Large intestine (tissue), 3 donors: ENCODE measurements around the gene CCDC33. TPM values are rescaled to one million over a fixed set of nuclear protein-coding genes. Genes with fewer than 3 reads are reported as not detected.

ENCODE experiments used
- DNase-seq, 2 donors: peaks; one replicate each; pipeline versions ENCODE4 v3.0.0 to v3.0.0-alpha.2; 2013
- H3K27ac ChIP-seq: one replicate; pipeline ENCODE4 v1.5.1; 2013; ENCODE audit warnings: low read length
- H3K27me3 ChIP-seq: 2 replicates; pipeline ENCODE4 v1.6.1; 2013; ENCODE audit warnings: low read length; ENCODE audit not compliant: control insufficient read depth, insufficient read depth
- H3K36me3 ChIP-seq: 2 replicates; pipeline ENCODE4 v1.6.1; 2013; ENCODE audit warnings: low read length; ENCODE audit not compliant: control insufficient read depth, insufficient read depth
- H3K4me1 ChIP-seq: one replicate; pipeline ENCODE4 v1.6.1; 2013; ENCODE audit warnings: low read length; ENCODE audit not compliant: control insufficient read depth, insufficient read depth
- H3K4me3 ChIP-seq: one replicate; pipeline ENCODE4 v1.5.1; 2013; ENCODE audit warnings: low read length
- H3K9me3 ChIP-seq: one replicate; pipeline ENCODE4 v1.6.1; 2013; ENCODE audit warnings: mild to moderate bottlenecking, low read depth, low read length, moderate library complexity; ENCODE audit not compliant: control insufficient read depth
- WGBS: methylation state at CpG from one replicate; pipeline ENCODE4 v1.1.5; 2013; ENCODE audit warnings: low lambda C conversion rate; ENCODE audit not compliant: insufficient coverage; 5-methylcytosine and 5-hydroxymethylcytosine counted together
- polyA plus RNA-seq: library from polyadenylated mRNA; unstranded; fragments of 120-200 nt; gene quantifications from one replicate; pipeline ENCODE4 v1.2.1, GENCODE V29; 2013

CCDC33 gene
- polyA plus RNA-seq, 1 donor: 2.2 TPM

- no peak overlapping the region for H3K27ac ChIP-seq
- no peak for DNase-seq
- no peaks in the 10 kb centered on the region for H3K4me1 ChIP-seq
- WGBS: no CpG with 5 or more reads among the region's 8 CpGs
- no peak overlapping the region for H3K4me3 ChIP-seq
- no peaks in the 10 kb centered on the region for H3K36me3 ChIP-seq
- H3K27me3 ChIP-seq: peaks cover 22% of the 10 kb centered on the region
- H3K9me3 ChIP-seq: no peaks in the 10 kb centered on the region
Measured at GRCh38 chr15:74281147-74282133, 45.3 kb downstream of the CCDC33 start.

- WGBS: no CpG with 5 or more reads among the region's 7 CpGs
- Histone ChIP-seq H3K9me3 (no peaks in the 10 kb centered on the region), H3K27ac (no peak overlapping the region), H3K4me1 (no peaks in the 10 kb centered on the region), H3K36me3 (no peaks in the 10 kb centered on the region), H3K4me3 (no peak overlapping the region), H3K27me3 (peaks cover 16% of the 10 kb centered on the region)
- DNase-seq: no peak
Measured at GRCh38 chr15:74283368-74283767, 47.2 kb downstream of the CCDC33 start.

- no peak for DNase-seq
- Histone ChIP-seq H3K27me3 (peaks cover 2% of the 10 kb centered on the region), H3K36me3 (no peaks in the 10 kb centered on the region), H3K9me3 (no peaks in the 10 kb centered on the region), H3K4me3 (no peak overlapping the region), H3K4me1 (no peaks in the 10 kb centered on the region), H3K27ac (no peak overlapping the region)
Measured at GRCh38 chr15:74289671-74290070, 53.5 kb downstream of the CCDC33 start.

- no peak overlapping the region for H3K4me3 ChIP-seq
Measured at GRCh38 chr15:74290645-74291044, 54.5 kb downstream of the CCDC33 start.

GRCh38 chr15:74291101-74292071 lies 55.3 kb downstream of the CCDC33 start:
- Histone ChIP-seq H3K27ac (no peak overlapping the region), H3K9me3 (no peaks in the 10 kb centered on the region), H3K4me3 (no peak overlapping the region), H3K27me3 (peaks cover 4% of the 10 kb centered on the region), H3K4me1 (no peaks in the 10 kb centered on the region), H3K36me3 (no peaks in the 10 kb centered on the region)
- 80% methylated on average over 1 of the region's 20 CpGs for WGBS
- peak; percentile 58 to 71 for DNase-seq

More at GRCh38 chr15:74290645-74291044, 54.5 kb downstream of the CCDC33 start:
- H3K4me1 ChIP-seq: no peaks in the 10 kb centered on the region
- H3K9me3 ChIP-seq: no peaks in the 10 kb centered on the region
- peaks cover 4% of the 10 kb centered on the region for H3K27me3 ChIP-seq
- no peak overlapping the region for H3K27ac ChIP-seq
- DNase-seq: no peak
- no peaks in the 10 kb centered on the region for H3K36me3 ChIP-seq

GRCh38 chr15:74293021-74293810 lies 57.1 kb downstream of the CCDC33 start:
- Histone ChIP-seq H3K9me3 (no peaks in the 10 kb centered on the region), H3K4me1 (no peaks in the 10 kb centered on the region), H3K27ac (no peak overlapping the region), H3K36me3 (no peaks in the 10 kb centered on the region), H3K27me3 (peaks cover 5% of the 10 kb centered on the region), H3K4me3 (no peak overlapping the region)
- no CpG with 5 or more reads among the region's 3 CpGs for WGBS
- no peak for DNase-seq

GRCh38 chr15:74294010-74294409 lies 57.9 kb downstream of the CCDC33 start:
- no CpG with 5 or more reads among the region's 1 CpG for WGBS
- Histone ChIP-seq H3K27me3 (peaks cover 5% of the 10 kb centered on the region), H3K9me3 (no peaks in the 10 kb centered on the region), H3K4me1 (no peaks in the 10 kb centered on the region), H3K27ac (no peak overlapping the region), H3K36me3 (no peaks in the 10 kb centered on the region), H3K4me3 (no peak overlapping the region)
- no peak for DNase-seq

- no CpG with 5 or more reads among the region's 6 CpGs for WGBS
- Histone ChIP-seq H3K4me1 (no peaks in the 10 kb centered on the region), H3K27ac (no peak overlapping the region), H3K4me3 (no peak overlapping the region), H3K9me3 (no peaks in the 10 kb centered on the region), H3K36me3 (no peaks in the 10 kb centered on the region), H3K27me3 (peaks cover 15% of the 10 kb centered on the region)
- no peak for DNase-seq
Measured at GRCh38 chr15:74295800-74296199, 59.7 kb downstream of the CCDC33 start.

- peaks cover 34% of the 10 kb centered on the region for H3K27me3 ChIP-seq
- no peaks in the 10 kb centered on the region for H3K36me3 ChIP-seq
Measured at GRCh38 chr15:74297887-74298286, 61.8 kb downstream of the CCDC33 start.

More at GRCh38 chr15:74297887-74298286, 61.8 kb downstream of the CCDC33 start:
- no CpG with 5 or more reads among the region's 1 CpG for WGBS
- Histone ChIP-seq H3K4me3 (no peak overlapping the region), H3K4me1 (no peaks in the 10 kb centered on the region), H3K27ac (no peak overlapping the region), H3K9me3 (no peaks in the 10 kb centered on the region)
- DNase-seq: no peak
